Testis (tissue), 3 donors: ENCODE data around the gene SUPT3H. TPM values are rescaled to one million over a fixed set of nuclear protein-coding genes. Genes with fewer than 3 reads are reported as not detected.

Experiments used
- DNase-seq: peaks from one replicate; pipeline ENCODE4 v3.0.0-alpha.2; 2019
- H3K27ac ChIP-seq, 2 donors: fragments of 200-600 bp; sonication (generic); one replicate each; pipeline ENCODE4 v1.5.1; 2019
- H3K27me3 ChIP-seq: fragments of 200-600 bp; sonication (generic); one replicate; pipeline ENCODE4 v1.5.1; 2019
- H3K36me3 ChIP-seq: fragments of 200-600 bp; sonication (generic); one replicate; pipeline ENCODE4 v1.5.1; 2017; ENCODE audit warnings: low read depth; ENCODE audit errors: missing control alignments
- H3K4me1 ChIP-seq: fragments of 200-600 bp; sonication (generic); one replicate; pipeline ENCODE4 v1.5.1; 2019
- H3K4me3 ChIP-seq, 2 donors: fragments of 200-600 bp; sonication (generic); one replicate each; pipeline ENCODE4 v1.5.1; 2017 to 2019
- H3K9me3 ChIP-seq: fragments of 200-600 bp; sonication (generic); one replicate; pipeline ENCODE4 v1.5.1; 2017
- CTCF ChIP-seq, 3 experiments: fragments of 450-650 bp in 2 of 3; fragments of 200-600 bp in 1 of 3; sonication (generic) in 1 of 3; IDR thresholded peaks; one replicate each; pipeline ENCODE4 v1.5.1; 2016 to 2019; ENCODE audit warnings: antibody characterized with exemption in 3 of 3, mild to moderate bottlenecking in 2 of 3, moderate library complexity in 1 of 3
- POLR2A ChIP-seq: fragments of 450-650 bp; IDR thresholded peaks from one replicate; pipeline ENCODE4 v1.6.1; 2017; ENCODE audit warnings: antibody characterized with exemption, mild to moderate bottlenecking, moderate library complexity
- WGBS, 2 donors: methylation state at CpG; one replicate each; pipeline ENCODE4 v1.1.5; 2018; 5-methylcytosine and 5-hydroxymethylcytosine counted together
- intact Hi-C: fragments of 100-400 bp; cut with DNase I; formaldehyde crosslinking; loops from one replicate; pipeline ENCODE4 v1.15.1; 2023; ENCODE audit warnings: low total_unique reads
- polyA plus RNA-seq: library from polyadenylated mRNA; stranded (reverse); fragments of 350-450 nt; fragmentation: Illumina TruSeq; extraction: RNeasy Lipid Tissue Mini Kit (QIAGEN cat#74804); gene quantifications from one replicate; pipeline ENCODE4 v1.2.3, GENCODE V29; 2014; ENCODE audit warnings: low read depth, low replicate concordance; ENCODE audit not compliant: insufficient read depth
- total RNA-seq, 2 donors: library from RNA; depleted of rRNA; stranded (reverse); fragments of >200 nt; gene quantifications; one replicate each; pipeline ENCODE4 v1.2.3, GENCODE V29; 2016

SUPT3H gene
- total and polyA plus RNA-seq, 3 donors from 2014 or later = 29.4 to 35.9 (median 30.8) TPM

GRCh38 chr6:44921798-44922197 is 455.9 kb downstream of the SUPT3H start:
- Histone ChIP-seq H3K36me3 (no peaks in the 10 kb centered on the region), H3K4me1 (no peaks in the 10 kb centered on the region), H3K4me3 (no peak overlapping the region), H3K9me3 (no peaks in the 10 kb centered on the region), H3K27ac (no peak overlapping the region), H3K27me3 (no peaks in the 10 kb centered on the region)
- intact Hi-C loops = no loop called here
- no peak for DNase-seq
- WGBS, 2 donors = 85 to 87% methylated on average over 3 of the region's 3 CpGs
- TF ChIP-seq POLR2A (no peak), CTCF (IDR thresholded peaks at IDR 0.05) (no peak)

GRCh38 chr6:44920952-44921491 is 456.7 kb downstream of the SUPT3H start:
- DNase-seq = no peak
- H3K9me3 ChIP-seq = no peaks in the 10 kb centered on the region
- H3K27ac ChIP-seq = no peak overlapping the region
- WGBS, 2 donors = 67 to 78% methylated on average over 5 of the region's 5 CpGs
- no peaks in the 10 kb centered on the region for H3K4me1 ChIP-seq
- no peak overlapping the region for H3K4me3 ChIP-seq
- intact Hi-C loops = no loop called here
- no peaks in the 10 kb centered on the region for H3K27me3 ChIP-seq
- no peaks in the 10 kb centered on the region for H3K36me3 ChIP-seq
- TF ChIP-seq POLR2A = no peak
- no peak for TF ChIP-seq CTCF (IDR thresholded peaks at IDR 0.05)

- Histone ChIP-seq H3K27me3 (no peaks in the 10 kb centered on the region), H3K4me3 (no peak overlapping the region), H3K36me3 (no peaks in the 10 kb centered on the region), H3K27ac (no peak overlapping the region), H3K4me1 (no peaks in the 10 kb centered on the region), H3K9me3 (no peaks in the 10 kb centered on the region)
- no peak for DNase-seq
- WGBS, 2 donors = 75 to 81% methylated on average over 6 of the region's 6 CpGs
- intact Hi-C loops = no loop called here
- TF ChIP-seq POLR2A (no peak), CTCF (IDR thresholded peaks at IDR 0.05) (no peak)
Observed at GRCh38 chr6:44918671-44919296, 458.9 kb downstream of the SUPT3H start.

GRCh38 chr6:44917430-44917829 is 460.3 kb downstream of the SUPT3H start:
- H3K27me3 ChIP-seq = no peaks in the 10 kb centered on the region
- H3K36me3 ChIP-seq = no peaks in the 10 kb centered on the region
- no peak for DNase-seq
- no peak overlapping the region for H3K27ac ChIP-seq
- no peaks in the 10 kb centered on the region for H3K4me1 ChIP-seq
- no peaks in the 10 kb centered on the region for H3K9me3 ChIP-seq
- intact Hi-C loops = no loop called here
- WGBS, 2 donors = 90 to 91% methylated on average over 2 of the region's 2 CpGs
- TF ChIP-seq POLR2A (no peak), CTCF (IDR thresholded peaks at IDR 0.05) (no peak)
- no peak overlapping the region for H3K4me3 ChIP-seq

GRCh38 chr6:44915111-44915510 is 462.6 kb downstream of the SUPT3H start:
- no peaks in the 10 kb centered on the region for H3K27me3 ChIP-seq
- no peak overlapping the region for H3K27ac ChIP-seq
- no peaks in the 10 kb centered on the region for H3K9me3 ChIP-seq
- H3K4me3 ChIP-seq = no peak overlapping the region
- H3K4me1 ChIP-seq = no peaks in the 10 kb centered on the region
- DNase-seq = no peak
- no peaks in the 10 kb centered on the region for H3K36me3 ChIP-seq
- TF ChIP-seq CTCF (IDR thresholded peaks at IDR 0.05) (no peak), POLR2A (no peak)
- intact Hi-C loops = no loop called here
- WGBS, 2 donors = 95 to 96% methylated on average over 2 of the region's 2 CpGs
